Activated T-cell treated with anti-CD3 and anti-CD28 coated beads, Interleukin-2, amount 50 U/mL, for 1 hour (primary cell): ENCODE measurements around the gene FSTL4.
A peak's percentile ranks its signal among the peaks of the same experiment; 100 is the strongest.
"Not testable (repeated sequence)": the region's sequence is repeated elsewhere in the genome, so short reads cannot be mapped to it uniquely, and the experiment has no call there.

ENCODE experiments used
- DNase-seq: peaks from one replicate; pipeline ENCODE4 v3.0.0-alpha.2; 2020

Gene FSTL4

DNA sequence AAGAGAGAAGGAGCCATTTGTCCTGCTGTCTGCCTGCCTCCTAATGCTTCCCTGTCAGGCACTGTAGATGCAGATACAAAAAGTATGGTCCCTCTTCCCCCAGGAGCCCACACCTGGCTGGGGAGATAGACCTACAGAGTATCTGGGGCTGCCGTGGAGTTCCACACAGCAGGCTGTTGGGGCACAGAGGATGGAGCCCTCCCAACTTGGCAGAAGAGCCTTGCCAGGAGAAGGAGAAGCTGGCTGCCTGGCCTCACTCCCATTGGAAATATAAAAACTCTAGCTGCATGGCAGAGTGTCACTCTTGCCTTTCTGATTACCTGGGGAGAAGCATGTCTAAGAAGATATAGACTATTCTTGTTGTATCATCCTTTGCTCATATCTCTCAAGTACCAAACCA lies 160.4 kb downstream of the FSTL4 start:
- no peak for DNase-seq

DNA sequence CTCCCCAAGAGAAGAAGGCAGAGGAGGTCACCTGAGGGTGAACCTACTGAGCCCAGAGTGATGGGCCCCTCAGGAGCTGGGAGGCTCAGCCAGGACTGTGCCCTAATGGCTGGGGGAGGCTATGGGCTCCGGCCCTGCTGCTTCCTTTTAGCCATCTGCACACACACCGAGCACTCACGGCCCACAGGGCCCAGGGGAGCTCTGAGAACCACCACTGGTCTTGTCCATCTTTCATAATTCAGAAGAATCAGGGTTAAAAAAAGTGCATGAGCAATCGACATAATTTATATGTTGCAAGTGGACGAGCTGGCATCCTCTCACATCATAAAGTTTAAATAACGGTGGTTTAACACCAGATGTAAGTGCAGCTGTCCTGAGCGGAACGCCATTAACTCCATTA lies 162.1 kb downstream of the FSTL4 start:
- no peak for DNase-seq

DNA sequence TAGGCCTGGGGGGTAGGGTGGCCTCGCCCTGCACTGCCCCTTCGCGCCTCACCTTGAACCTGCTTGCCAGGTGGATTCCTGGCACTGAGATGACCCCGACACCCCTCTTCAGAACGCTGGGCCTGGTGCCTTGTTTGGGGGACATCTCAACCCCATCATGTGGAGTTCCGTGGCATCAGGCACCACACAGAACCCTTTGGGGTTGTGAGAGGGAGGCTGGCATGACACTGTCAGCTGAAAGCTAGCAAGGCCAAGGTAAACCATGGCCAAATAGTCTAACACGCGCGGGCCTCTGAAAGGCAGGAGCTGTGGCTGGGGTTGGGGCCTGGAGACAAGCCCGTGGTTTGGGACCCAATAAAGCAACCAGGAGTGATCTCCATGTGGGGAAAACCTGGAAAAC lies 163.2 kb downstream of the FSTL4 start:
- DNase-seq, result no peak

DNA sequence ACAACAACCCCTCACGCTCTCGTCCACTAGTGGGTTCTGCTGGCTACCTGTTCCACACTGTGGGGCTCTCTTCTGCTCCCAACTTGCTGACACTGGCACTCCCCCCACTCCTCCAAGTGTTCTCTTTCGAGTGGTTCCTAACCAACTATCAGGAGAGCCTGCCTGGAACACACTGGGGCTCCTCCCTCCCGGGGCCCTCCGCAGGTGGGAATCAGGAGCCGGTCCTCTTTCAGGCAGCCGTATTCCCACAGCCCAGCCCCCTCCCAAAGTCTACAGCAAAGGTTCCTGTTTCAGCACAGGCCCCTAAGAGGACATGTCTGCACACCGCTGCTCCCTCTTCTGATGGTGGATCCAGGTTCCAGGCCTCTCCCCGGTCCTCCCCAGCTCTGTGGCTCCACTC lies 165.9 kb downstream of the FSTL4 start:
- no peak for DNase-seq

DNA sequence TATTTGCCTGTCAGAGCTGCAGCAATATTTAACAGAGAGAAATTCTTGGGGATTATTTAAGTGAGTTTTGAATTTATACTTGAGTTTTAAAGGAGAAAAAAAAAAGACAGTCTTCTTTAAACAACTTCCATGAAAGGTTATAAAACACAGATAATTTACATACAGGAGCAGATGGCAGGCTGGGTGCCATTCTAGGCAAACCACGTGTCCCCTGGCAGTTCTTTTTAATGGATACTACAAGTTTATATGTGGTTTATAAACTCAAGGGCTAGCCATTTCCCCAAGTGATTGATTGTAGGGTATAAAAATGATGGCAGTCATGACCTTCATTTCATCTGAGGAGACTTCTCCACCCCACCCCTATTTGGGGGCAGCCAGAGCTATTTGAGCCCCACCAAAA lies 166.6 kb downstream of the FSTL4 start:
- DNase-seq, result no peak

DNA sequence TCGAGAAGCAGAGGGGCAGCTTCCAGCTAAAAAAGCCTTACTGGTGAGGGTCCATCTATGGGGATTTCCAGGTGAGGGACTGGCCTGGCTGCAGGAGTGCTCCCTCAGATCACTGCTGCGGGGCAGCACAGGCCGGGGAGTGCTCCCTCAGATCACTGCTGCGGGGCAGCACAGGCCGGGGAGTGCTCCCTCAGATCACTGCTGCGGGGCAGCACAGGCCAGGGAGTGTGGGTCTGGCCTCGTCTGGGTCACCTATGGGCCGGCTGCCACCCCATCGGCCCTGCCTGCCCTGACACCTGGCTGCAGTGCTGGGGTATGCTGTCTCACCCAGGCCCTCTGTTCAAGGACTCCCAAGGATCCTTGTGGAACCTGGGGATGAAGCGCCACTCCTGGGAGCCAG lies 167.1 kb downstream of the FSTL4 start:
- DNase-seq, result not testable (repeated sequence)

DNA sequence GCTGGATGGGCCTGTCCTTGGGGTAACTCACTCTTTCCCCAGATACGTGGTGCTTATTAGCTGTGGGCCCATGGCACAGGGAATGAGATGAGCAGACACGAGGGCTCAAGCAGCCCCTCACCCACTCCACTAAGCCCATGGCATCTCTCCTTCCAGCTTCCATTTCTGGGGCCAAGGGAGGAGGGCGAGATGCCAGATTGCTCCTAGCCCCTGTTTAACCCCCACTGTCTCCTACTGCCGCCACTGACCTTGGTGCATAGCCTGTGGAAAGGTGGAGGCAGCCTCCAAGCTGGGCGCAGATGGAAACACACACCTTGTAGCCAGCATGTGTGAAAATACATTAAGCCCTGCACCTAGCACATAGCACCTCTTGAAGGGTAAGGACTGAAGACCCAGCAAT lies 167.6 kb downstream of the FSTL4 start:
- no peak for DNase-seq

DNA sequence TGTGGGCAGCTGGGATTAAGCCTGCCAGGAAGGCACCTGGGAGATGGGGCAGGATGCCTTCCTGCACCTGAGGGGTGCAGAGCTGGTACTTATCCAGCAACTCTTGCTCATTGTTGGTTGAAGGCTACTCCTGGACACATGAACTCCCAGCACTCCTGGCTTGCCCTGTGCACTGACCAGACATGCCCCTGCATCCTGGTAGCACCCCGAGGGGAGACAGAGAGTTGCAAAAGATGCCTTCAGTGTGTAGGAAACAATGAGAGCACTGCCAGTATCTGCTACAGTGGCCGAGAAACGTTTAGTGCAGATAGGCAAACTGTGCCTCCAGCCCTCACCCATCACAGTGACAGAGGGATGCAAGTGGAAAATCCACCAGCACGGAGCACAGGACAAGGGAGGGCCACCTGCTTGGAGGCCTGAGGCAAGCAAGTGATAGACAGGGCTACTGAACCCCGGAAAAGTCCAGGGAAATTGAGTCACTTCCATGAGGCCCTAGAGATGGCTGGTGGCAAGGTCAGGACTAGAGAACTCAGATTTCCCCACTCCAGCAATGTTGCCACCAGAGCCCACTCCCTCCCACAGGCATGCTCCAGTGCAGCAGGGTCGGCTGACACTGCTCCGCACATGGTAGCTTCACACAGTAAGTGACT lies 171.1 kb downstream of the FSTL4 start:
- DNase-seq, result no peak

DNA sequence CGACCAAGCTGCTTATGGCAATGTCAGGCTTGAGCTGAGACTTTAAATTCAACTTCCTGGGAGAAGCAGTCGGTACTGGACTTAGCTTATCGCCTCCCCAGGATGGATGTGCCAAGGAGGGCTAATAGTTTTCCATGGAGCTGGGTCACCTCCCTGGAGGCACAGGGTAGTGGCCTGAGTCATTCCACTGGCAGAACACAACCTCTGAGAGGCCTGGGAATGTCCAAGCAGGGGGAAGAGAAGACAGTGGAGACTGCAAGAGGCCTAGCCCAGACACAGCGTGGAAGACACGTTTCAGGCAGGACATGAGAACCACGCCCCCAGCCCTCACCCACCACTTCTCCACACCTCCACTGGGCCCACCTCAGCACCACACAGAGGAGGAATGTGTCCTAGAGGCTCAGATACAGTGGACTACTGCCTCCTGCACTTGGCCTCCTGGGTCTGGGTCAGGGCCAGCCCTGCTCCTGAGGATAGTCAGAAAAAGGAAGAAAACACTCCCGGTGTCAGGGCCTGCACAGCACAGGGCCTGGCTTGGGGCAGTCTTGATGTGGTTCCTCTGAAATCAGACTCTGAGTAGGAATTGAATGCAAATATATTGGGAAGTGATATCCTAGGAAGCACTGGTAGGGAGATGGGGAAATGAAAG lies 171.8 kb downstream of the FSTL4 start:
- no peak for DNase-seq

DNA sequence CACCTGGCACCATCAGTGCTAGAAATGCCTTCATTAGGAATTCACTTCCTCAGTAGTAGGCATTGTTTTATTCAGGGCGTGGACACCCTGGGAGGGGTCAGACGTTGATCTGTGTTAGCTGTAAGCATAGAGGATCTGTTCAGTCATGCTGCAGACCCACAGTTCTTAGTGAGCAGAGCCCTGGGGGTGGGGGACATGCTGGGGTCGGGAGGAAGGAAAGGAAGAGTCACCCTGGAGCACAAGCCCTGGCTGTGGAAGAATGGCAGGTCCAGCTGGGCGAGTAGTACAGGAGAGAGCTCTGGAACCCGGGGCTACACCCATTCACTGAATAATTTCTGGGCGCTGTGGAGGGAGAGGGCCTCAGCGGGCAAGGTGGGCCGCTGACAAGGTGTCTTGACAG lies 172.5 kb downstream of the FSTL4 start:
- no peak for DNase-seq

DNA sequence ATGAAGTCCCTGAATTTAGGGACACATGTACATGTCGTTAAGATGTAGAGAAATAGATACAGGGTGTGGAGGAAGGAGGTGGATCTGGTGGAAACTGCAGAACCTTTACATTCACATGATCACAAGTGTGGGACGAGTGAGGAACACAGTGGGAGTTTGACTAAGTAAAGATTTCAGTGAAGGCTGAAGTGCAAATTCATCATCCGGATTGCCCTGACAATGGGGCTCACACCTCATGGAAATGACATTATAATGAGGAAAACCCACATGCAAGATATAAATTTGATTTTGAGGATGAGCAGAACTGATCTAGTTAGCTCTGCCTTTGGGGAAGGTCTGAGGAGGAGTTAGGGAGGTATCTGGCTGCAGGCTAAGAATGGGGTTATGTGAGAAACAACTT lies 173.9 kb downstream of the FSTL4 start:
- no peak for DNase-seq

DNA sequence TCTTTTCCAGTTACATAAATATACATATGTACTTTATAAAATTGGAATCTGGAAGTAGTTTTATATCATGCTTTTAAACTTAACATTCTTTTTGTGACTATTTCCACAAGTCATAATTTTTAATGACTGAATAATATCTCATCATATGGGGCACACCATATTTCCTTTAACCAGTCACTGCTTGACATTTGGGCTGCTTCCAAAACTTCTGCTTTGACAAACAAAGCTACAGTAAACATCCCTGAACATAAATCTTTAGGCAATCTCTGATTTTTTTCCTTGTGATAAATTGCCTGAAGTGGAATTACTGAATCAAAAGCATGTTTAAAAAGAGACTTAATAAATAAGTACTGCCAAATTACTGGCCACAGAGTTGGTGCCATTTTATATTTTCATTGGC lies 178.0 kb downstream of the FSTL4 start:
- no peak for DNase-seq

DNA sequence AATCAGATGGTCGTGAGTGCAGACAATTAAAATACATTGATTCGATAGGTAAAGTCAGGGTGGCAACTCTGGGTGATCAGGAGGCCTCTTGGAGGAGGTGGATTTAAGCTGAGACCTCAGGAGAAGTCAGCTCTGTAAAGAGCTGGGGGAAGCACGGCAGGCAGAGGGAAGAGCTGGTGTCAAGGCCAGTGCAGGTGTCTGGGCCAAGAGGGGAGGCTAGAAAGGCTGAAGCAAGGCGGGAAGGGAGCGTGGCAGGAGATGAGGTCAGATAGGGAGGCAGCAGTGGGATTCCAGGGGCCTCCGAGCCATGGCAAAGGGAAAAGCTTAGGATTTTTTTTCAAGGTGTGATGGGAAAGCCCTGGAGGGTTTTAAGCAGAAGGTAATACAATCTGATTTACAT lies 178.7 kb downstream of the FSTL4 start:
- DNase-seq, result no peak

DNA sequence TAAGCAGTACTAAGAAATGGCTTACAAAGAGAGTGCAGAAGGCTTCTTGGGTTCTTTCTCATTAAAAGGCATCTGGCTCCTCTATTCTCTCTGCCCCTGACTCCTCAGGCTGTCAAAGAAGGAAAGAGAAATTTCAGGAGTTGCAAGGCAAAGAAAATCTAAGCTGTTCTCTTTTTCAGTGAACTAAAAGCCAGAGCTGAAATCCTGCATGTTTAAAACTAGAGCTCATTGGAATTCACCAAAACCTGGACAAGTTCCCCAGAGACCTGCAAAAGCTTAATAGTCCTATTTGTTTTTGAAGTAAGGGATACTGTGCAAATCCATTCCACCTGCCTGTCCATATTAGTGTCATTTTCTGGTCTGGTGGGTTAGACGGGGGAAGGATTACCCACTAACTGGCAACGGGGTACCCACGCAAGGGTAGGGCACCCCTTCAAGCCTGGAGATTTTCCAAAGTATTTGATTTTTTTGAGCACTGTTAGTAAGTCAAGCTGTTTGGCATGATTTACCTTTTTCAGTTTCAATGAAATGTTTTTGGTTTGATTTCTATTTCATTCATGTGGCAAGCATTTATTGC lies 179.3 kb downstream of the FSTL4 start:
- DNase-seq, result no peak

DNA sequence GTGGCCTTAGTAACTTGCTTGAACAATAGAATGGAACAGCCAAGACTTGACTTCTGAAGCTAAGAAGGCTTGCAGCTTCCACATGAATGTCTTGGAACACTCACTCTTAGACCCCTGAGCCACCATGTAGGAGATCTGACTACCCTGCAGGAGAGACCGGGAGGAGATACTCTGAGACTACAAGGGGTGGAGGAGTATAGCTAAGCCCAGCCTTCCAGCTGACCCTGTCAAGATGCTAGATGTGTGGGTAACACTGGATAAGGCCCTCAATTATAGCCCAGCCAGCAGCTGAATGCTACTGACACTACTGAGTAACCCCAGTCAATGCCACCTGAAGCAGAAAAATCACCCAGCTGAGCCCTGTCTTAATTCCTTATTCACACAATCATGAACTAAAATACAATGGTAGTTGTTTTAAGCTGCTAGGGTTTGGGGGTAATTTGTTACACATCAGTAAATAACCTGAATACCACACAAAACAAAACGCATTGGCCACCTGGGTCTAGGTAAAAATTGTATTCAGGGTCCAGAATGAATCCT lies 180.9 kb downstream of the FSTL4 start:
- DNase-seq, result no peak

DNA sequence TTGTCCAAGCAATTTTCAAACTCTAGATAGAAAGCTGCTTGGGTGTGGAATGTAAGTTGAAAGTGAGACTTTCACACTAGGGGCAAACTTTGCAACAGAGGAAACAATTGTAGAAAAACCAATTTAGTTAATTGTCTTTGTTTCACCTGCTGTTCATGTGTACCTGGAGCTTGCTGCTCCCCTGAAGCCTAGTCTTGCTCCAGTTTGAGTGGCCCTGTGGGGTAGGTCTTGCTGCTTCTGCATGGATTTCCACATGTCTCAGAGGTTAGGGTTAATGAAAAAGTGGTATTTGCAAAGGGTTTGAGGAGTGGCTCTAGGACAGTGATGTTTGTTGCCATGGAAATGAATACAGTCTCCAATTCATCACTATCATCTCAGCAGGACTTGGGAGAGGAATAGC lies 182.2 kb downstream of the FSTL4 start:
- no peak for DNase-seq

DNA sequence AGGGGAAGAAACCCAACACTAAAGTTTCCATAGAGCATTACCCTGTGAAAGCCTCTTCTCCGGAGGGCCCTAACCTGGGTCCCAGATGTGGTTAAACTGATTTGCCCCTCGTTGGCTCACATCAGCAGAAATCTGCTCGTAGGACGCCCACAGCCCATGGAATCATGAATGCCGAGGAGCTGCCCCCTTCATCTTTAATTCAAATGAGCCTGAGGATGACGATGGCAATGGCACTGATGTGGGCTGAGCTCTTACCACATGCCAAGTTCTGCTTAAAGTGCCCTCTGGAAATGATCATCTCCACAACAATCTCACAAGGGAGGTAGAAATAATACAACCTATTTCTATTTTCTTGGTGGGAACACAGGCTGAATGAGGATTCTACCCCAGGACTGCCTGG lies 183.3 kb downstream of the FSTL4 start:
- DNase-seq, result no peak

DNA sequence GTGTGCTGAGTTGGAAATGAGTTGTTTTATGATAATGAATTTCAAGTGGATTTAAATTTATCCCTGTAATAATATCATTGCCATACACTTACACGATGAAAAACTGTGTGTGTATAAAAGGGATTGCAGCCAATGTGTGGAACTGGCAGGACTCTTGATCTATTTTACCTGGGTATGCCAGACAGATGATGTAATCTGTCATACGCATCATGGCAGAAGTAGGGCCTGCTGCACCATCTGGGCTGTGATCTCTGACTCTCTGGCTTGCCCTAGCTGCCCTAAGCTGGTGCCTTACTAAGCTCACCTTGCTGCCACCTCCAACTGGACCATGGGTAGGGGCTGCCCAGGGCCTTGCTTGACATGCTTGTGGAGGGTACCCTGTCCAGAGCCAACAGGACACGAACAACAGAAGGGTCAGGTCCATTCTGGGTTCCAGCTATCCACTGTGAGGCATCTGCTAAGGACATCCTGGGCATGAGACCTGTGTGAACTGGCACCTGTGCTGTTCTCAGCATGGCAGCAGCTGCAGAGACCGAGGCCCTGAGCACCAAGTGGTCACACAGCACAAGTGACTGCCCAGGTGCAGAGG lies 184.2 kb downstream of the FSTL4 start:
- no peak for DNase-seq

DNA sequence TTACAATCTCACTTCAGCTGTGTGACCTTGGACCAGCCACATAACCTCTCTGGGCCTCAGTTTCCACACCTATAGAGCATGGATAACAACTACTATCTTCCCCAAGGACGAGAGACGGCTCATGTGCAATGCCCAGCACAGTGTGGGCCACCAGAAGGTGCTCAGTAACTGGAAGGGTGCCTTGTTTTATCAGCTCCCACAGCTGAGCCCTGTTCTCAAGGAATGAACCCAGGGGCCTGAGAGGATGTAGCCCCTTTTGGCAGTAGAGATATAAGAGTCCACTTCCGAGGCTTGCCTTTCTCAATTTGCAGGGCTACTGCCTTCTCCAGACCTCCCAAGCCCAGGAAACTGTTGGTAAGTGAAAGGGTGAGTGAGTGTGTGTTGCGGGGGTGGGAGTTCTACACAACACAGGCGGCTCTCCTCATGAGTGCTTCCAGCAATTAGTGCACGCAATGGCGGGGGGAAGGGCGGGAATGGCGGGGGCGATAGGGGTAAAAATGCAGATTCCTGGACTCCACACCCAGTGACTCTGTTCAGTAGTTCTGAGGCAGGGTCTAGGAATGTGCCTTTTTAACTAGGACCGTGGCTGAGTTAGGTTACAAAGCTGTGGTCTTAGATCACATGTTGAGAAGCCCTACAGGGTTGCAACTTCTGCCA lies 185.1 kb downstream of the FSTL4 start:
- no peak for DNase-seq

DNA sequence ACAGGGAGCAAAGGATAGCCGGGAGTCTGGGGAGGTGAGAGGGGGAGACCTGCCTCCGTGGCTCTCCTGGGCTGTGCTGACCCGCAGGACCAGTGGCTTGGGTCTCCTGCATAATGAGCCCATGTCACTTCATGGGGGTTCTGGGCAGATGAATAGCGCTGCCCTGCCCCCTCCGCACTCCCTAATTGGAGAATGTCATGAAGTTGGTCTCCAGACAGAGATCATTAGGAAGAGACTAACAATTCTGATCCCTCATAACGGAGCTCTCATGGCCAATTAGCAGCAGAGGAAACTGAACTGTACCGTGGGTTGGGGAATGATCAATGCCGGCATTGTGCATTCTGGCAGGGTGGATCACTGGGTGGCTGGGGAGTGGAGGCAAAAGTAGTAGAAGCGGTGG lies 186.1 kb downstream of the FSTL4 start:
- DNase-seq, result no peak

DNA sequence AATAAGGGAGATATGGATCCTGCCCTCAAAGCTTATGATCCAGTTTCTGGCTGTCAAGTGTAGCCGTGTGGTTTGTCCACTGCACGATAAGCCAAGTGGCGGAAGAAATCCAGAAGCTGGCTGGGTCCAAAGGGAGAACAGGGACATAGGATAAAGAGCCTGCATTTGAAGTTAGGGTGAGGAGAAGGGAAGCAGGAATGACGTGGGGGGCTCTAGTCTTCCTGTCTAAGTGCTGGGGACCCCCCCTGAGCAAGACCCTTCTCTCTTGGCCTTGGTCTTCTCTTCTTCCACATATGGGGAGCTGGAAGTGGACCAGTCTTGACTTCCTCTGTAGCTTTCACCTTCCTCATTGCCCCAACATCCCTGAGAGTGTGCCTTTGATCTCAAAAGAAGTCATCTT lies 186.6 kb downstream of the FSTL4 start:
- no peak for DNase-seq

DNA sequence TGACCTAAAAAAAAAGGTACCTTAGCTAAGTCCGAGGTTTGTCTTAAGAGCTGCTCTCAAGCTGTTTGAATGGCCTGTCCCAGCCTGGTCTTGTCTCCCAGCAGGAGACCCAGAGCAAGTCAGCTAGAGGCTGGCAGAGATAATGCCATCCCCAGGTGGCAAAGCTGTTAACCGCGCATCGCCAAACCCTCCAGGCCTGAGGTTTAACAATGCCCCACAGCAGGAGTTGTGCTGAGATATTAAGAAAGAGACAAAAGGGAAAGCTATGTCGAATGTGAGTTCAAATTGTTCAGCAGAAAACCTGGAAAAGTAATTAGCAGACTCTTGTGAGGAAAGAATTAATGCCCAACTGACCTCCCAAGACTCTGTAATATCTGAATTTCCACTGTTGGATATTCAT lies 187.1 kb downstream of the FSTL4 start:
- no peak for DNase-seq

DNA sequence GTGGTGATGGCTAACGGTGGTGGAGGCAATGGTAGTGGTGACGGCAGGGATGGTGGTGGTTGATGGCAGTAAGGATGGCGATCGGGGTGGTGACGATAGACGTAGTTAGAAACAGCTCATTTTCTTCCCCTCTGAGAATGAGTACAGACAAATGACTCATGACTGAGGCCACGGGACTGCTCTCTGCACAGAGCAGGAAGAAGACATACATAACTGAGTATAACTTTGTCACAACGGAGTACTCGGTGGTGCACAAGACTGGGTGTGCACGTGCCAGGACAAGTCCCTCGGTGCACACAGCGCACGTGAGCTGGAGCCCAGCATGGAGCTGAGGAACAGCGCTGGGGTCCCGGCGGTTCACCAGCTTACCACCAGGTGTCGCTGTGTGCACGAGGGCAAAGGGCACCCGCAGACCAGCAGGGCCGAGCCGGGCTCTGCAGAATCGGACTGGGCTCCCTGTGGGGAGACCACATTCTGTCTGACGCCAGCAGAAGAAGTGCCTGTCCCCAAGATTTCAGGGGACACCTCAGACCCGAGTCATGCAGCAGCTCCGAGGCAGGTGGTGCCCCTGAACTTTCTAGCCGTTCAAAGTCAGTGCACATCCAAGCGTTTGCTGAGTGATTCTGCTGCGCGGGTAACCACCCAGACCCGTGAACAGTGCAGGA lies 188.6 kb downstream of the FSTL4 start:
- DNase-seq, result peak; percentile 73
